Stimulated activated CD8-positive, alpha-beta memory T cell treated with anti-CD3 and anti-CD28 coated beads, Interleukin-15, amount 100 ng/mL, for 1 hour (primary cell): ENCODE results near the gene PRKCZ.
"Not testable (repeated sequence)": the region's sequence is repeated elsewhere in the genome, so short reads cannot be mapped to it uniquely, and the experiment has no call there.

Experiments used
- DNase-seq: peaks from one replicate; pipeline ENCODE4 v3.0.0-alpha.2; 2020; ENCODE audit warnings: low read depth

The PRKCZ gene

GRCh38 chr1:2087766-2088165 lies 37.6 kb downstream of the PRKCZ start:
- no peak for DNase-seq

- no peak for DNase-seq
These were observed 38.2 kb downstream of the PRKCZ start for GRCh38 chr1:2088458-2088857.

GRCh38 chr1:2089051-2089450 lies 38.8 kb downstream of the PRKCZ start:
- no peak for DNase-seq

GRCh38 chr1:2090216-2090890 lies 40.1 kb downstream of the PRKCZ start:
- no peak for DNase-seq

GRCh38 chr1:2091611-2092604 lies 41.7 kb downstream of the PRKCZ start:
- DNase-seq: peak; percentile 15

GRCh38 chr1:2093055-2093454 lies 42.8 kb downstream of the PRKCZ start:
- DNase-seq: no peak

GRCh38 chr1:2093636-2094035 lies 43.4 kb downstream of the PRKCZ start:
- no peak for DNase-seq

GRCh38 chr1:2094269-2095158 lies 44.3 kb downstream of the PRKCZ start:
- DNase-seq: not testable (repeated sequence)

GRCh38 chr1:2095394-2095793 lies 45.2 kb downstream of the PRKCZ start:
- DNase-seq: no peak

- DNase-seq: no peak
These were observed 45.9 kb downstream of the PRKCZ start for GRCh38 chr1:2095981-2096736.

- DNase-seq: no peak
These were observed 47.4 kb downstream of the PRKCZ start for GRCh38 chr1:2097386-2098300.

GRCh38 chr1:2098301-2098698 lies 48.1 kb downstream of the PRKCZ start:
- no peak for DNase-seq

GRCh38 chr1:2098839-2099785 lies 48.9 kb downstream of the PRKCZ start:
- DNase-seq: no peak

GRCh38 chr1:2099886-2100779 lies 49.9 kb downstream of the PRKCZ start:
- no peak for DNase-seq

- DNase-seq: no peak
These were observed 50.5 kb downstream of the PRKCZ start for GRCh38 chr1:2100780-2101108.

GRCh38 chr1:2101531-2101930 lies 51.3 kb downstream of the PRKCZ start:
- no peak for DNase-seq

GRCh38 chr1:2101946-2102345 lies 51.7 kb downstream of the PRKCZ start:
- no peak for DNase-seq

GRCh38 chr1:2102753-2103152 lies 52.5 kb downstream of the PRKCZ start:
- no peak for DNase-seq
